Glomerular endothelial cell (primary cell): ENCODE data around the gene SH3D19. TPM values are rescaled to one million over a fixed set of nuclear protein-coding genes. Genes with fewer than 3 reads are reported as not detected.
"Not testable (repeated sequence)": the region's sequence is repeated elsewhere in the genome, so short reads cannot be mapped to it uniquely, and the experiment has no call there.

Experiments
- DNase-seq: peaks from one replicate; pipeline ENCODE4 v3.0.0-alpha.2; 2011; ENCODE audit warnings: low read depth, low spot score; ENCODE audit errors: extremely low read depth
- total RNA-seq: library from RNA; depleted of rRNA; stranded (reverse); fragments of >200 nt; gene quantifications from 2 replicates; pipeline ENCODE4 v1.2.3, GENCODE V29; 2015

The SH3D19 gene
- total RNA-seq, 1 donor from 2014 or later: 79.8 TPM

DNA sequence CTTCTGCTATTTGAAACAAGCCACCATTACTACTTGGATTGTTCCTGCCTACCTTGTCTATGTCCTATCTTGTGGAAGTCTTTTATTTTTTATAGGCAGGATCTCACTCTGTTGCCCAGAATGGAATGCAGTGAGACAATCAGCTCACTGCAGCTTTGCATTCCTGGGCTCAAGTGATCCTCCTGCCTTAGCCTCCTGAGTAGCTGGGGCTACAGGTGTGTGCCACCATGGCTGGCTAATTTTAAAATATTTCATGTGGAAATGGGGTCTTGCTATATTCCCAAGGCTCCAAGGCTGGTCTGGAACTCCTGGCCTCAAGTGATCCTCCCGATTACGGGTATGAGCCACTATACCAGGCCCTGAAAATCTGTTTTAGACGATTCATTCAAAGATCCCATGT is 218.3 kb downstream of the SH3D19 start:
- no peak for DNase-seq

- no peak for DNase-seq
Observed at GRCh38 chr4:151105454-151106032, 219.9 kb downstream of the SH3D19 start.

DNA sequence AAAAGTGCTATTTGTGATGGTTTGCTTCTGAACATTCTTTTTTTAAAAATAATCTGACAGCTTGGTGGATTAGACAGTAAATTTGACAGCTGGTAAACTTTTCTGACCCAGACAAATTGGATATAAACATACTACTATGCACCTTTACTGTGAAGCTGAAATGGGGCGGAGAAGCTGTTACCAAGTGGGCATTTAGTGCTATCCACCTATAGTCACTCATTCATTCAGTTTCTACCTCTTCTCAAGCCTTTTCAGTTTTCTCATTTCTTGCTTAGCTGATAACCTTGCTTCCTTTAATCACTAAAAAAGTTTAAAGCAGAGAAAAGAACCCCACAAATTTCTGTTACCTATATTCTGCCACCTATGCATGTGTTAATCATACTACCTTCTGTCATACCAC is 220.8 kb downstream of the SH3D19 start:
- DNase-seq: no peak

GRCh38 chr4:151103758-151104157 is 221.6 kb downstream of the SH3D19 start:
- no peak for DNase-seq

DNA sequence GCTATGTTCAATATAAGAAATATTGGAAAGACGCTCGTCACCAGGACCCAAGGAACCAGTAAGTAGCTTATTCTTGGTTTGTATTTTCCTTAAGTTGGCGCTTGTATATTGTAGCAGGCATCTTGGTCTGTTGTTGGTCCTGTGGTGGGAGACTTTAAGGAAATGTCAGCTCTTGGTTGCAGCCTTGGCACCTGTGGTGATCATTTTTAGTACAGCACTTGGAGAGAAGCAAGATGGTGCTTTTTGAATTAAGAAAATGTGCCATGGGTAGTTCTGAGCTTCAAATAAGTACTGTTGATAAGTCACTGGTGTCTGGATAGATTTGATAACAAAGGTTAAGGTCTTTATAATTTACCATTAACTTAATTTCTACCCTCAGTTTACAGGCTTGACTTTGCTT is 224.9 kb downstream of the SH3D19 start:
- no peak for DNase-seq

DNA sequence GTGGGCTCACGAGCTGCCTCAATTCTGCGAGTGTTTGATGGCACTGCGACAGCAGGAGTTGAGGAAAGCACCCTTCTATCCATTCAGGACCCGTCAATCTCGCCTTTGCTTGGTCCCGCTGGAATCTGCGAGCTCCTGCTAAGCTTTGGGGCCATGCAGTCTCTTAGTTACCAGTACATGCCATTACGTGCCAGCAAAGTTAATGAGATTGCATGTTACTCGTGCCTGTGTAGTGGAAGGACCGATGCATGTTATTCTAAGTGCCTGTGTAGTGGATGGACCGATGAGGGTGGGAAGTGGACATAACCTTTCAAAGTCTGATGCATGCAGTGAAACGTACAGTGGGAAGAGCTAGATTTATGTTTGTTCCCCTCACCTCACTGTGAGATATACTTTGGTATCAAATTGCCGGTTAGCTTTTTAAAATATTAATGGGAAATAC is 225.4 kb downstream of the SH3D19 start:
- no peak for DNase-seq

DNA sequence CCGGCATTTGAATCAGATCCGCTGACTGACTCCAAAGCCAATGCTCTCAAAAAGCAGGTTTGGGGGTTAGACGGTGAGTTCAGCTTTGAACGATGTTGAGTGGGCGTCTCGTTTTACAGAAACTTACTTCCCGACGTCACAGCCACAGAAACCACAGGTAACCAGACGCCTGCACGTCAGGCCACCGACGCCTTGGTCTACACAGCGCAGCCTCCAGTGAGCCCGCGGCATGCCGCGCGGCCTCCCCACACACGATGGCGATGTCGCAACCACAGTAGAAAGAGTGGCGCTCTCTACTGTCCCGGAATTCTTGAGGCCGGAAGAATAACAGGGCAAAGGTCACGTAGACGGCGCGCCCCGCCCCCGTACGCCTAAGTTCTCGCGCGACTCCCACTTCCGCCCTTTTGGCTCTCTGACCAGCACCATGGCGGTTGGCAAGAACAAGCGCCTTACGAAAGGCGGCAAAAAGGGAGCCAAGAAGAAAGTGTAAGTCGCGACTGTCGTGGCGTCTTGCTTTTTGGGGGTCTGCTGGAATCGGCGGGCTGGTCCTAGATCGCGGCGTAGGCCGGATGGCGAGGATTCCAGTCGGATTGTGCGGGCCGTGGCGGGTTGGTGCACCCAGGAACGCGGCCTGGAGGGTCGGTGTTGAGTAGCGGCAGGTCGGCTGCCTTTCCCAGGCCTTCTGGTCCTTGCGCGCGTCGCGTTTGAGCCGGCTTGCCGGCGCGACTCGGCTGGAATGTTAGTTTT is 226.0 kb downstream of the SH3D19 start, which contains the start of gene RPS3A:
RPS3A (plus strand) TSS at position 400 of the 747 bp plus-strand sequence; CDS start at position 425, 25 bp downstream.
- peak; percentile 94 for DNase-seq

- no peak for DNase-seq
Observed at GRCh38 chr4:151098979-151099228, 226.5 kb downstream of the SH3D19 start.

DNA sequence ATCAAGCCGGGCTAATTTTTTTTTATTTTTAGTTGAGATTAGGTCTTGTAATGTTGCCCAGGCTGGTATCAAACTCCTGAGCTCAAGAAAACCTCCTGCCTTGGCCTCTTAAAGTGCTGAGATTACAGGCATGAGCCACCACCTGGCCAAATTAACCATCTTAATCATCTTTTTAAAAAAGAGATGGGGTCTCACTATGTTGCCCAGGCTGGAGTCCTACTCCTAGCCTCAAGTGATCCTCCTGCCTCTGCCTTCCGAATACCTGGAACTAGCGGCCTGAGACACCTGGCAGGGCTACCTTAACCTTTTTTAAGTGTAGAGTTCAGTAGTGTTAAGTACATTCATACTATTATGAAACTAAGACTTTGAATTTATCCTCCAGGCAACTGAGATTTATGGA is 227.6 kb downstream of the SH3D19 start:
- no peak for DNase-seq

- no peak for DNase-seq
Observed at GRCh38 chr4:151095142-151095541, 230.3 kb downstream of the SH3D19 start.

DNA sequence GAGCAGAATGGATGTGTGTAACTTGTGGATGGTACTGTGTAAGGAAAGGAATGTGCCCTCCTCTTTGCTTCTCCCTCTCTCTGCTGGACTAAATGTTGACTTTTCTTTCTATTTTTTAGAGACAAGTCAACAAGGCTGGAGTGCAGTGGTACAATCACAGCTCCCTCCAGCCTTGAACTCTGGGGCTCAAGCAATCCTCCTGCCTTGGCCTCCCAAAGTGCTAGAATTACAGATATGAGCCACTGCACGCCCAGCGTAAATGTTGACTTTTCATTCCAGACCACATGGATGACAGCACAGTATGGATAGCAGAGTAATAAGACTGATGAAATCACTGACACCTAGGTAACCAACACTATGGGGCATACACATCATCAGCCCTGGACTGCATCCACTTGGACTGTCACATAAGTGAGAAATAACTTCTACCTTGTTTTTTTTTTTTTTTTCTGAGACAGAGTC is 231.1 kb downstream of the SH3D19 start:
- DNase-seq: no peak

DNA sequence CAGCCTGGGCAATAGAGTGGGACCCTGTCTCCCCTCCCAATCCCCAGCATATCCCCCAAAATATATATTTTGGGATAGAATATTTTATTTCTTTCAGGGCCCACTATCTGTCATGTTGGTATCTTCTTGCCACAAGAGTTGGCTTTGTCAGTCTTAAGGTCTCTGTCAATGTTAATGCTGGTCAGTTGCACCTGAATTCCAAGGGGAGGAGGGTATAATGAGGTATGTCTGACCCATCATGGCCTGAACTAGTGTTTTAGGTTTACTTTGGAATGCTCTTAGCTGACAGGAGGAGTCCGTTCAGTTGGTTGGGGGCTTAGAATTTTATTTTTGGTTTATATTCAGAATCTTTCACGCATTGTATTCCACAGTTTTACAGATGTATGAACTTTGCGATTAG is 232.2 kb downstream of the SH3D19 start:
- DNase-seq: no peak

GRCh38 chr4:151092488-151092887 is 232.9 kb downstream of the SH3D19 start:
- DNase-seq: no peak

GRCh38 chr4:151091047-151091446 is 234.4 kb downstream of the SH3D19 start:
- DNase-seq: no peak

DNA sequence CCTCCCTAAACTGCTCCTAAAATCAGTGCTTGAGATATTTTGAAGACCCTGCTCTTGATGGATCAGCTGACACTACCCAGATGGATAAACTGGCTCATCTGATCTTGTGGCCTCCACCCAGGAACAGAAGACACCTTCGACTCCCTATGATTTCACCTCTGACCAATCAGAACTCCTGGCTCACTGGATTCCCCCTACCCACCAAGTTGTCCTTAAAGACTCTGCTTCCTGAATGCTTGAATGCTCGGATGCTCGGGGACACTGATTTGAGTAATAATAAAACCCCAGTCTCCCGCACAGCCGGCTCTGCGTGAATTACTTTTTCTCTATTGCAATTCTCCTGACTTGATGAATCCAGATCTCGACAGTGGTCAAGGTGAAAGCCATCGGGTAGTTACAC is 237.9 kb downstream of the SH3D19 start:
- DNase-seq: no peak

- DNase-seq: not testable (repeated sequence)
Observed at GRCh38 chr4:151077978-151078377, 247.4 kb downstream of the SH3D19 start.

GRCh38 chr4:151074416-151074916 is 250.9 kb downstream of the SH3D19 start:
- no peak for DNase-seq

Other genes with a start within 250 kb of the SH3D19 start
- gene RPS3A, start 226.0 kb downstream of the SH3D19 start, total RNA-seq: 1,405 and 2,530 TPM in 2 replicates
- not detected in 2 replicates for gene PRSS48, start 48.4 kb downstream of the SH3D19 start, total RNA-seq
- 0.73 and 1.3 TPM in 2 replicates for gene FHIP1A, start 83.6 kb upstream of the SH3D19 start, total RNA-seq